K562 (cell line): Measurements from ENCODE around the gene OSCP1. TPM values are rescaled to one million over a fixed set of nuclear protein-coding genes. Genes with fewer than 3 reads are reported as not detected.
A peak's percentile ranks its signal among the peaks of the same experiment; 100 is the strongest.

Source experiments
- CTCF ChIP-seq, 3 experiments: IDR thresholded peaks in 2 of 3; conservative IDR thresholded peaks in 1 of 3; 2 replicates each; pipeline ENCODE4 v1.5.1; 2011 to 2012; ENCODE audit warnings: low read length in 3 of 3, mild to moderate bottlenecking in 3 of 3, control low read depth in 2 of 3, improper control_type of control experiment in 1 of 3, inconsistent platforms in 1 of 3, low read depth in 1 of 3, mixed read lengths in 1 of 3, moderate library complexity in 1 of 3; ENCODE audit not compliant: insufficient read depth in 2 of 3
- E2F8 ChIP-seq: fragments of 450-650 bp; IDR thresholded peaks from 2 replicates; pipeline ENCODE4 v1.7.1; 2018; ENCODE audit warnings: mild to moderate bottlenecking, low read depth; ENCODE audit not compliant: partially characterized antibody
- GTF2E2 ChIP-seq: fragments of 200-800 bp; sonication (Bioruptor generic); IDR thresholded peaks from 2 replicates; pipeline ENCODE4 v1.6.1; 2016; ENCODE audit warnings: missing genetic modification characterization, missing compliant biosample characterization
- HMGN3 ChIP-seq: IDR thresholded peaks from 2 replicates; pipeline ENCODE4 v1.6.1; 2011; ENCODE audit warnings: borderline replicate concordance, low read depth, mild to moderate bottlenecking, mixed read lengths, low read length; ENCODE audit not compliant: insufficient read length; ENCODE audit errors: extremely low read depth
- KLF6 ChIP-seq: fragments of 250-450 bp; sonication (Bioruptor Pico); IDR thresholded peaks from 2 replicates; pipeline ENCODE4 v1.4.0; 2020; ENCODE audit warnings: mild to moderate bottlenecking, moderate library complexity, borderline replicate concordance
- MEF2D ChIP-seq: conservative IDR thresholded peaks from 2 replicates; pipeline ENCODE4 v1.6.1; 2016; ENCODE audit warnings: low read depth, missing genetic modification characterization, missing compliant biosample characterization
- MTA3 ChIP-seq: fragments of 450-650 bp; formaldehyde crosslinking; IDR thresholded peaks from 2 replicates; pipeline ENCODE4 v1.6.1; 2017; ENCODE audit warnings: mild to moderate bottlenecking, borderline replicate concordance
- MYBL2 ChIP-seq, 2 experiments: fragments of 450-650 bp in 1 of 2; sonication (generic) in 1 of 2; formaldehyde crosslinking in 1 of 2; IDR thresholded peaks; 2 replicates each; pipeline versions ENCODE4 v1.6.1 to v1.8.1; 2017 to 2022; ENCODE audit warnings: borderline replicate concordance in 1 of 2, inconsistent platforms in 1 of 2, low read depth in 1 of 2, mild to moderate bottlenecking in 1 of 2, missing genetic modification reagents in 1 of 2, moderate library complexity in 1 of 2
- PHF21A ChIP-seq: fragments of 450-650 bp; IDR thresholded peaks from 2 replicates; pipeline ENCODE4 v1.6.1; 2017; ENCODE audit warnings: low read depth, borderline replicate concordance
- PREB ChIP-seq: sonication (generic); formaldehyde crosslinking; IDR thresholded peaks from 2 replicates; pipeline ENCODE4 v1.8.1; 2023; ENCODE audit warnings: mild to moderate bottlenecking, missing genetic modification reagents
- RBM39 ChIP-seq: fragments of 200-400 bp; formaldehyde crosslinking; optimal IDR thresholded peaks from 2 replicates; pipeline ENCODE3; 2018; ENCODE audit warnings: low read depth, low read length
- RFX7 ChIP-seq: fragments of 250-450 bp; sonication (Bioruptor Pico); IDR thresholded peaks from 2 replicates; pipeline ENCODE4 v1.5.1; 2021; ENCODE audit warnings: mild to moderate bottlenecking
- SAFB2 ChIP-seq: fragments of 200-400 bp; formaldehyde crosslinking; IDR thresholded peaks from 2 replicates; pipeline ENCODE4 v1.6.1; 2018; ENCODE audit warnings: borderline replicate concordance, low read length, low read depth, moderate library complexity; ENCODE audit not compliant: severe bottlenecking
- SRSF9 ChIP-seq: fragments of 200-400 bp; formaldehyde crosslinking; IDR thresholded peaks from 2 replicates; pipeline ENCODE4 v1.6.1; 2017; ENCODE audit warnings: low read depth, low read length, borderline replicate concordance
- TBP ChIP-seq: optimal IDR thresholded peaks from 2 replicates; pipeline ENCODE3; 2011; ENCODE audit warnings: low read depth, low read length, improper control_type of control experiment
- TCF15 ChIP-seq: fragments of 250-450 bp; sonication (Bioruptor Pico); IDR thresholded peaks from 2 replicates; pipeline ENCODE4 v1.8.0; 2022; ENCODE audit warnings: moderate library complexity, mild to moderate bottlenecking, inconsistent platforms
- ZBTB1 ChIP-seq: sonication (generic); formaldehyde crosslinking; IDR thresholded peaks from 2 replicates; pipeline ENCODE4 v1.8.1; 2023; ENCODE audit warnings: missing genetic modification reagents, low read depth, mild to moderate bottlenecking, borderline replicate concordance
- ZBTB9 ChIP-seq: fragments of 450-650 bp; formaldehyde crosslinking; IDR thresholded peaks from 2 replicates; pipeline ENCODE4 v1.4.0; 2020; ENCODE audit warnings: mild to moderate bottlenecking, moderate library complexity
- ZNF184 ChIP-seq: sonication (generic); formaldehyde crosslinking; IDR thresholded peaks from 2 replicates; pipeline ENCODE4 v1.5.0; 2020; ENCODE audit warnings: missing genetic modification reagents
- ZNF274 ChIP-seq: IDR thresholded peaks from 2 replicates; pipeline ENCODE4 v1.6.1; 2011; ENCODE audit warnings: low read depth, mild to moderate bottlenecking, low read length, moderate library complexity, borderline replicate concordance
- polyA plus RNA-seq, 8 experiments: library from polyadenylated mRNA; depleted of rRNA in 4 of 8; stranded (reverse) in 5 of 8; unstranded in 3 of 8; fragments of >200 nt; fragmentation: Nextera tagmentation in 2 of 8; fragmentation: Illumina TruSeq in 1 of 8; extraction: Ambion mirVana in 2 of 8; extraction: Trizol in 1 of 8; gene quantifications; 2 replicates each; pipeline versions ENCODE4 v1.2.1 to v1.2.3, GENCODE V29; 2011 to 2014; ENCODE audit warnings: inconsistent platforms in 1 of 8, missing spikeins in 1 of 8
- total RNA-seq, 7 experiments: library from RNA; depleted of rRNA in 6 of 7; stranded (reverse); fragments of >200 nt in 6 of 7; fragmentation: Illumina TruSeq in 2 of 7; extraction: Trizol in 2 of 7; gene quantifications; 2 replicates each; pipeline versions ENCODE4 v1.2.1 to v1.2.3, GENCODE V29; 2011 to 2021; ENCODE audit warnings: low replicate concordance in 1 of 7

Gene OSCP1
- total and polyA plus RNA-seq, 9 of the 15 experiments (the other 6 are each of a cell fraction or from before 2014, with no cell fraction given) = 0.15 to 0.40 (median 0.33) TPM; not detected in 5

- no peak for TF ChIP-seq E2F8
- no peak for TF ChIP-seq ZBTB1 (CRISPR knock-in tag)
- peak; percentile 96 for TF ChIP-seq KLF6 (CRISPR knock-in tag)
- TF ChIP-seq HMGN3 = no peak
- no peak for TF ChIP-seq SAFB2
- no peak for TF ChIP-seq MYBL2 (IDR thresholded peaks at IDR 0.05; ENCODE audit: low read depth)
- TF ChIP-seq MYBL2 (CRISPR knock-in tag; IDR thresholded peaks at IDR 0.05; ENCODE audit: borderline replicate concordance) = no peak
- peak; percentile 64; the same call in 1 of the 2 replicates for TF ChIP-seq RFX7 (CRISPR knock-in tag)
- no peak for TF ChIP-seq TBP
- no peak for TF ChIP-seq CTCF (IDR thresholded peaks at IDR 0.05 in 2 of 3, conservative IDR thresholded peaks at IDR 0.05 in 1 of 3; ENCODE audit: insufficient read depth in 2 of 3, low read depth in 1 of 3, low read length in 3 of 3)
- peak; percentile 95 for TF ChIP-seq MEF2D
- TF ChIP-seq ZNF274 = no peak
- TF ChIP-seq PHF21A = no peak
- peak; percentile 90 for TF ChIP-seq TCF15 (CRISPR knock-in tag)
- TF ChIP-seq MTA3 = no peak
- no peak for TF ChIP-seq ZNF184
- no peak for TF ChIP-seq PREB (CRISPR knock-in tag)
- no peak for TF ChIP-seq SRSF9
- TF ChIP-seq RBM39 = no peak
- peak; percentile 78; the same call in 1 of the 2 replicates for TF ChIP-seq ZBTB9 (CRISPR knock-in tag)
- no peak for TF ChIP-seq GTF2E2 (tag)
These were observed 51.8 kb downstream of the OSCP1 start (continued) for GRCh38 chr1:36398370-36398977.
